Stimulated activated CD4-positive, alpha-beta T cell treated with anti-CD3 and anti-CD28 coated beads, Interleukin-1b, Interleukin-23, amount 100 ng/mL, for 1 hour (primary cell): Measurements from ENCODE around the gene SUPV3L1.
"Not testable (repeated sequence)": the region's sequence is repeated elsewhere in the genome, so short reads cannot be mapped to it uniquely, and the experiment has no call there.

ENCODE experiments used
- DNase-seq, 2 donors: peaks; one replicate each; pipeline ENCODE4 v3.0.0-alpha.2; 2020; ENCODE audit warnings: low read depth in 2 of 2

SUPV3L1 gene

GRCh38 chr10:69230128-69230527 is 50.1 kb downstream of the SUPV3L1 start:
- DNase-seq, result no peak

DNA sequence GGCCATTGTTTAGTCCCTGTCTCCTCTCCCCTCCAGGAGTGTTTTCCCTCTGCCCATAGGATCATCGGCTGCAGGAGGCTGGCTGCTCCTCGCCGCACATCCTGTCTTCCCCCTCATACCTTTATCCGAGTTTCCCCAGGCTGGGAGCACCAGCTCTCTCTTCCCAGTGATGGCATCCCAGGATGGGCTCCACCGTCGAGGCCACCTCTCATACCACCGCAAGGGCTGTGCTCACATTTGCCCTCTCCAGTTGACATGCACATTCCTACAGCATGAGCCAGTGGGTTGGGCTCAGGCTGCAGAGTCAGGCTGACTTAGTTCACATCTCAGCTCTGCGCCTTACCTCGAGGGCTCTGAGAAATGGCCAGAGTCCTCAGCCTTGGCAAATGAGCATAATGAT is 52.2 kb downstream of the SUPV3L1 start:
- DNase-seq, result no peak

GRCh38 chr10:69232736-69233480 is 52.9 kb downstream of the SUPV3L1 start:
- DNase-seq, result no peak

DNA sequence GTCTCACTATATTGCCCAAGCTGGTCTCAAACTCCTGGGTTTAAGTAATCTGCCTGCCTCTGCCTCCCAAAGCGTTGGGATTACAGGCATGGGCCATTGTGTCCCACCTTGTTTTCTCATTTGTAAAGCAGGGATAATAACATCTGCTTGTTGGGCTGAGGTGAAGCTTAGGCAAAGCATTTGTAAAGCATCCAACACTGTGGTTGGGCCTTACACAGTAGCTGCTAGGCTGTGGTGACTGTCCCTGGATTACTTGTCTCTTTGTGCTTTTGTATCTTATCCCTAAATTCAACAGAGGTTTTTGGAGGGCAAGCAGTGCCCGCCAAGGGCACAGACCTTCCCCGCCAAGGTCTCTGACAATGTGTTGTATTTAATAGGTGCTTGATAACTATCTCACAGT is 54.4 kb downstream of the SUPV3L1 start:
- no peak for DNase-seq

DNA sequence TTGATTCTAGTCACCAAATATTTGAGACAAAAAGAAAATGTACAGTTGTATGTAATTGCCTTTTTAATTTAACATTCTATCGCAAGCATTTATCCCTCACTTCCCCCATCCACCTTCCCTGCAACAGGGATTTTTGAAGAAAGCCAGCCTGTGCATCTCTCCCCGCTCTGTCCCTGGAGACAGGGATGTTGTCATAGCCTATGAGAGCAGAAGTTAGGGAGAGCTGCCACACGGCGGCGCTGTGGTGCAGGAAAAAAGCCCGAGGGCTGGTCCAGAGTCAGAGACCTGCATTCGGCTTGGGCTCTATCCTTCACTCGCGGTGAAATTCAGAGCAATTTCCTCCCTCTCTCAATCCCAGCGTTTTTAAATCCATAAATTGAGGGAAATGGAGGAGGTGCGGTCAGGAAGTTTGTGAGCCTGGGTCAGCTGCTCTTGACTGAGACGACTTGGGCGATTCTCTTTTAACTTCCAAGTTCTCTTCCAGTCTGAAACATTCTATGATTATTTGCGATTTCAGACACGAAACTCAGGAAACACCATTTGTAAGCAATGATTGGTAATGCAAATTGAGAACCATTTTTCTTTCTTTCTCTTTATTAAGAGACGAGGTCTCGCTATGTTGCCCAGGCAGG is 57.6 kb downstream of the SUPV3L1 start:
- DNase-seq, result peak; percentile 71 to 85

DNA sequence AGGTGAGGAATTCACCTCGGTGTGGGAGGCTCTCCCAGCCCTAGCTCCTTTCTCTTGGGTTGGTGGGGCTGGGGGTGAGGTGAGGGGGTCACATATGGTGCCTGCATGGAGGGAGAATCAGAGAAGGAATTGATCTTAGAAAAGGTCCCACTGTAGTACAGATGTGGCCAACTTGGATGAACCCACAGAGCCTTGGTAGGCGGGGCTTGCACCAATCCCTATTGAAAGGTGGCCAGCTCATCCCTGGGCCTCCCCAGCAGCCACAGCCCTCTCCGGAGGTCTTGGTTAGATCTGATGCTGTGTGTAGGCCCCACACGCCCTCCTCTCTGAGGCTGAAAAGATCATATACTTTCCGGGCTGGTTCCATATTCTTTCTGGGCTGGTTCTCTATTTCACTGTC is 59.1 kb downstream of the SUPV3L1 start:
- DNase-seq, result no peak

DNA sequence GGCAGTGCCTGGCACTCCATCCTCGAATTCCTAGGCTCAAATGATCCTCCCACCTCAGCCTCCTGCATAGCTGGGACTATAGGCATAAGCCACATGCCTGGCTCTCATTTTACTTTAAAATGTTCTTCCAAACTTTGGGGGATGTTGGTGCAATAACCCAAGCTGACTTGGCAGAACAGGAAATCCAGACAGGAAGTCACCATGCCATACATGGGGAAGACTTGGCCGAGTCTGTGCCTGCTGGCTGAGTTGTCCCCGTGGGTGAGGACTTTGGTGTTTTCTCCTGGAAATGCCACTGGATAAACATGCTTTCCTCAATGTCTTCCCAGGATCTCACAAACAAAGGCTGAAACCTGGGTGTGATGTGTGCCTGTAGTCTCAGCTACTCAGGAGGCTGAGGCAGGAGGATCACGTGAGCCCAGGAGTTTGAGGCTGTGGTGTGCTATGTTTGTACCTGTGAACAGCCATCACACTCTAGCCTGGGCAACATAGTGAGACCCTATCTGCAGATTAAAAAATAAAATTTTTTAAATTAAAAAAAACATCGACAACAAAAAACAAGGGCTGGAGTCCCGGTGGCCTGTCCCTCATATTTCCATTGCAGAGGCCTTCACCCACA is 59.9 kb downstream of the SUPV3L1 start:
- DNase-seq, result no peak

DNA sequence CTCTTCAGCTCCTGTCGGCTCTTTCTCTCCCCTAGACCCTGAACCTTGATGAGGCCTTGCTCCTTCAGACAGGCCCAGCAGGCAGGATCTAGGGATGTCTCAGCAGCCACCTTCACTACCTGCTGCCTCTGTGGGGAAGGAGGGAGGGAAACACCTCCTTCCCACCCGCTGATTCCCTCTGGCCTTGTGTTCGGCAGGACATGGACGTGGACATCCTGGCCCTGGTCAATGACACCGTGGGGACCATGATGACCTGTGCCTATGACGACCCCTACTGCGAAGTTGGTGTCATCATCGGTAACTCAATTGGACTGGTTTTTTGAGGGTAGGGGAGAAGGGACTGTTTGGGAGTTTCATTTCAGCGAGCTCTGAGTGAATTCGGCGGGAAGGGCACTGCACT is 60.4 kb downstream of the SUPV3L1 start:
- DNase-seq, result no peak

GRCh38 chr10:69241575-69241974 is 61.5 kb downstream of the SUPV3L1 start:
- DNase-seq, result no peak

GRCh38 chr10:69242040-69242851 is 62.2 kb downstream of the SUPV3L1 start:
- DNase-seq, result no peak

DNA sequence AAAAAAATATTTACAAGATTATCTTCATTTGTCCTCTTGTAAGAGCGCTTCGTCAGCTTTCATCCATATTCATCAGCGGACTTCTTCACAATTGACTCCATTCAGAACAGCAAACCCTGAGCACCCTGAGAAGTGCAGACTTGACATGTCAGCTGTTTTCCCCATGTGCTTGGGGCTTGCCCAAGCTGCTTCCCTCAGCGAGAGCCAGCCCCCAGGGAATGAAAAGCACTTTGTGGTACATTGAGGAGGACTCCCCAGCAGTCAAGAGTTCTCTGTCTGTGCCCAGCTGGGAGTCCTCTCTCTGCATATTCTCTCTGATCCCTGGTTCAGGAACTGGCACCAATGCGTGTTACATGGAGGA is 62.8 kb downstream of the SUPV3L1 start:
- no peak for DNase-seq

DNA sequence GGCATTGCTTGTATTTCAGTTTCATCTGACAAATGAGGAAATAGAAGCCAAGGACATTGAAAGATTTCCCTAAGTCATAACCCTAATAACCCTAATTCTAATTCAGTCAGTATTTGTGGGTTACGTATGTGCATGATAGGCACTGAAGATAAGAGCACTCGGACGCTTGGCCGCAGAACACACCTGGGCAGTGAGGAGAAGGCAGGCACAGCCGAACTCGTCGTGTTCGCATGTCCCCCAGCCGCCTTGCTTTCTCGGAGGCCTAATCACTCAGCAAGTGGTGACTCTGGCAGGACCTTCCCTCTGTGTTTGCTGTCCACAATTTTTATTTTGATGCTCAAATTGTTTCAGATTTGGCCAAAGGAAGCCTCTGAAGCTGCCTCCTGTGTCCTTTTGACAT is 63.8 kb downstream of the SUPV3L1 start:
- DNase-seq, result no peak

DNA sequence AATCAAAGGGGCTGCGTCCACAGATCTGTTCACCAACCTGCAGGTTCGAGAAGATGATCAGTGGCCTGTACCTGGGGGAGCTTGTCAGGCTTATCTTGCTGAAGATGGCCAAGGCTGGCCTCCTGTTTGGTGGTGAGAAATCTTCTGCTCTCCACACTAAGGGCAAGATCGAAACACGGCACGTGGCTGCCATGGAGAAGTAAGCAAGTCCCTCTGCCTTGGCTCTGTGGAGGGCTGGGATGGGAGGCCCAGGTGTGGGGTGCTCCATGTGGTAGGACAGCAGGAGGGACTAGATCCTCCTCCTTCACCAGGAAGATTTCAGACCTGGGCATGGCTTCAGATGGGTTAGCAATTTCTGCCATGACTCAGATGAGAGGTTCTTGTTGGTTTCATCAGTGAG is 66.0 kb downstream of the SUPV3L1 start:
- DNase-seq, result no peak

- no peak for DNase-seq
Observed at GRCh38 chr10:69246581-69247312, 66.7 kb downstream of the SUPV3L1 start.

- no peak for DNase-seq
Observed at GRCh38 chr10:69247313-69247710, 67.3 kb downstream of the SUPV3L1 start.

- no peak for DNase-seq
Observed at GRCh38 chr10:69248117-69248730, 68.2 kb downstream of the SUPV3L1 start.

DNA sequence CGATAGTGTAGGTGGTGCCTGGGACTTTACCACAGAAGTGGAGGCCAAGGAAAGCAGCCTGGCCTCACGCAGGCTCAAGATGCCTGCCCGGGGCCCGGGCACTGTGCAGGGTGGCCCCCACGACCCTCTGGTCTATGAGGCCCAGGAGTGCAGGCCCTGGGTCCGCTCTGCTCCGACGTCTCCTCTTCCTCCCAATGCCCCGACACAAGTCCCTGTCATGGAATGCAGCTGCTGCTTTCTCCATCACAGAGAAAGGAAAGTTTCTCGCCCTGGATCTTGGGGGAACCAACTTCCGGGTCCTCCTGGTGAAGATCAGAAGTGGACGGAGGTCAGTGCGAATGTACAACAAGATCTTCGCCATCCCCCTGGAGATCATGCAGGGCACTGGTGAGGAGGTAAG is 70.0 kb downstream of the SUPV3L1 start:
- DNase-seq, result no peak

- DNase-seq, result not testable (repeated sequence)
Observed at GRCh38 chr10:69251417-69251816, 71.4 kb downstream of the SUPV3L1 start.

DNA sequence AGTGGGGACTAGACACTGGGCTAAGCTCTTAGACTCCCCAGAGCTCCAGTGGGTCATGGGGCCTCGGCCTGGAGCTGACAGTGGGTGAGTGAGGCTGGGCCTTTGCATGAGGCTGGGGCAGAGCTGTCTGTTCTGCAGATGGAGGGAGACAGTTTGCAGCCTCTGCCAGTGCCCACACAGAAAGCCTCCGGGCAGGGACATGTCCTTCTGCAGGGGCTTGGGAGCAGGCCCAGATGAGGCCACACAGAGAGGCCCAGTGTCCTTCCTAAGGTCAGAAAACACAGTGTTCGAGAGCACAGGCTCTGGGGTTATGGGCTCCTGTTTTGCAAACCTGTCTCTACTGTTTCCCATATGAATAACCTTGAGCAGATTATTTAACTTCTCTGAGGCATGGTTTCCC is 73.1 kb downstream of the SUPV3L1 start:
- no peak for DNase-seq

GRCh38 chr10:69254877-69255276 is 74.8 kb downstream of the SUPV3L1 start:
- no peak for DNase-seq
